Measurements from ENCODE around the gene FAM171A2. TPM values are rescaled to one million over a fixed set of nuclear protein-coding genes. Genes with fewer than 3 reads are reported as not detected.
A peak's percentile ranks its signal among the peaks of the same experiment; 100 is the strongest.

FAM171A2 gene
- total RNA-seq, 1 donor from 2014 or later, result 20.6 TPM

DNA sequence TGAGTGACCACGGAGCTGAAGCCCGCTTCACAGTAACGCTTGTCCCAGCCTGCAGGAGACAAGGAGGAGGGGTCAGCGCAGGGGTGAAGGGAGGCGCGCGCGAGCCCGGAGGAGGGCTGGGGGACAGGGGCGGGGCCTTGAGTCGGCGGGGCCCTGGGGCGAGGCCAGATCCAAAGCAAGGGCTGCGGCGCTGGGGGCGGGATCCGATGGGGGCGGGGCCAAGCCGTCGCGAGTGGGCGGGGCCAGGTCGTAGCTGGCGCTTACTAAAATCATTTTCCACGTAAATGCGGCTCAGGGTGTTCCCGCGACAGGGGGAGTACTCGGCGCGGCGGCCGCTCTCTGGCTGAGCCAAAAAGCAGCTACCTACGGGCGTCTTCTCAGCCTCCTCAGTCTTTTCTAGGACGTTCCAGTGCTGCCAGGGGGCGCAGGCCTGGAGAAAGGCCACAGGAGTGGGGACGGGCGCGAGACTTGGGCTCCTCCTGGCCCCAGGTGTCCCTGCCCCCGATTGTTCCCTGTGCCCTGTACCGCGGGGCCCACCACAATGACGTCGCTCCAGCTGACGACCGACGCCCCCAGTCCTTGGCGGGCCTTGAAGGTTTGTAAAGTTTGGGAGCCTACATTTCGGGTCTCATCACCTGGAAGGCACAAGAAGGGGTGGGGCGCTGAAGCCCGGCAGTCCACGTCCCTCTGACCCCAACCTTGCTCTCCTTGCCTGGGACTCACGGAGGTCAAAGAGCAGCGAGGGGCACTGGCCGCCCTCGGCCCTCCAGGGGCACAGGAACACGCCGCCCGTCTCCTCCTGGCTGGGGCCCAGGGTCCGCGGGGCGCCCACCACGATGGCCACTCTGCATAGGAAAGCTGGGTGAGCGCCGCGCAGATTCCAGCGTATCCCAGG lies 21.9 kb upstream of the FAM171A2 start:
- no peaks in the 10 kb centered on the region for H3K27me3 Mint-ChIP-seq (ENCODE audit: low read depth)
- H3K9me3 Mint-ChIP-seq (ENCODE audit: low read depth), result no peaks in the 10 kb centered on the region
- H3K36me3 Mint-ChIP-seq (ENCODE audit: low read depth), result peaks cover 1% of the 10 kb centered on the region
- TF ChIP-seq, protein P1, sequence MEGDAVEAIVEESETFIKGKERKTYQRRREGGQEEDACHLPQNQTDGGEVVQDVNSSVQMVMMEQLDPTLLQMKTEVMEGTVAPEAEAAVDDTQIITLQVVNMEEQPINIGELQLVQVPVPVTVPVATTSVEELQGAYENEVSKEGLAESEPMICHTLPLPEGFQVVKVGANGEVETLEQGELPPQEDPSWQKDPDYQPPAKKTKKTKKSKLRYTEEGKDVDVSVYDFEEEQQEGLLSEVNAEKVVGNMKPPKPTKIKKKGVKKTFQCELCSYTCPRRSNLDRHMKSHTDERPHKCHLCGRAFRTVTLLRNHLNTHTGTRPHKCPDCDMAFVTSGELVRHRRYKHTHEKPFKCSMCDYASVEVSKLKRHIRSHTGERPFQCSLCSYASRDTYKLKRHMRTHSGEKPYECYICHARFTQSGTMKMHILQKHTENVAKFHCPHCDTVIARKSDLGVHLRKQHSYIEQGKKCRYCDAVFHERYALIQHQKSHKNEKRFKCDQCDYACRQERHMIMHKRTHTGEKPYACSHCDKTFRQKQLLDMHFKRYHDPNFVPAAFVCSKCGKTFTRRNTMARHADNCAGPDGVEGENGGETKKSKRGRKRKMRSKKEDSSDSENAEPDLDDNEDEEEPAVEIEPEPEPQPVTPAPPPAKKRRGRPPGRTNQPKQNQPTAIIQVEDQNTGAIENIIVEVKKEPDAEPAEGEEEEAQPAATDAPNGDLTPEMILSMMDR (IDR thresholded peaks at IDR 0.05), result peak; percentile 72
- DNase-seq (ENCODE audit: low spot score), result peak; percentile 86
- H3K4me3 Mint-ChIP-seq (ENCODE audit: unreplicated experiment), result peak overlapping the region; percentile 74
- peaks cover 10% of the 10 kb centered on the region for H3K4me1 Mint-ChIP-seq (ENCODE audit: low read depth)
- H3K27ac Mint-ChIP-seq (ENCODE audit: unreplicated experiment), result no peak overlapping the region

DNA sequence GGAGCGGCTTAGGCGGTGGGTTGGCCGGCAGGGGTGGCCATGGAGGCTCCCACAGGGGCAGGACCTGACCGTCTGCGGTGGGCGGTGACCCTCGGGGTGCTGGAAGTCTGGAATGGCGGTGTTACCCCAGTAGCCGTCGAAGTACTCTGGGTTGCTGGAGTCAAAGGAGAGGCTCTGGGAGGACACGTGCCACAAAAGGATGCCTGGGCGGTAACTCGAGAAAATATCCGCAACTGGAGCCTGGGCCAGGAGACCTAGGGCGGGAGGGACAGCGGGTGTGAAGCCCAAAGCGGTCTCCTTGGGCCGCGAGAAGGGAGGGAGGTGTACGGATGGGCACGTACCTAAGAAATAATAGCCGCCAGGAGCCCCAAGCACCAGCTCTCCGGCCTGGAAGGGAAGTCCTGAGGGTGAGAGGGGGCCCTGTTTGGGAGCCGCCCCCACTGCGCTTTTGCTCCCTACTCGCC lies 21.2 kb upstream of the FAM171A2 start:
- Mint-ChIP-seq H3K9me3 (ENCODE audit: low read depth) (no peaks in the 10 kb centered on the region), H3K4me3 (ENCODE audit: unreplicated experiment) (peak overlapping the region; percentile 74), H3K4me1 (ENCODE audit: low read depth) (peaks cover 10% of the 10 kb centered on the region), H3K36me3 (ENCODE audit: low read depth) (peaks cover 1% of the 10 kb centered on the region), H3K27ac (ENCODE audit: unreplicated experiment) (no peak overlapping the region), H3K27me3 (ENCODE audit: low read depth) (no peaks in the 10 kb centered on the region)
- peak; percentile 80 for DNase-seq (ENCODE audit: low spot score)
- TF ChIP-seq, protein P1 (IDR thresholded peaks at IDR 0.05), result no peak

DNA sequence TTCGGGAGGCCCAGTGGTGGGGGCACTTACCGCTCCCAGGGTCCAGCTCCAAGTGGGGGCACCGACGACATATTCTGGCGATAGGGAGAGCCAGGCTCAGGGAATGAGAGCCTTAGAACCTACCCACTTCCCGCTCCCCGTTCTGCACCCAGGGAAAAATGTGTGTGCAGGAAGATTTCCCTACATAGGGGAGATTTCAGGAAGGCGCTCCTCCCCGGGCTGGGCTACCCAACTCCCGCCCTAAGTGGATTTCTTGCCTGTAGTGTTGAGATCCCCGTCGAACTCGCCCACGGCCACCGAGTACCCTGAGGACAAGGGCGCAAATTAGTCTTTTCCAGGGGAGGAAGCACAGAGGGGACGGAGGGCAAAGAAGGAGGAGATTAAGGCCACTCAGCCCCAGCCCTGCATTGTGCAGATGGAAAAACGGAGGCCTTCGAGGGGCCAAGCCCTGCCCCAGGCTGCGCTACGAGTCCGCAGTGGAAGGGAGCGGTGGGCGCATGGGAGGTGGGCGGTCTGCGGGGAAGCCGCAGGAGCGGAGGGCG lies 20.7 kb upstream of the FAM171A2 start:
- peak overlapping the region; percentile 74 for H3K4me3 Mint-ChIP-seq (ENCODE audit: unreplicated experiment)
- no peaks in the 10 kb centered on the region for H3K27me3 Mint-ChIP-seq (ENCODE audit: low read depth)
- no peaks in the 10 kb centered on the region for H3K9me3 Mint-ChIP-seq (ENCODE audit: low read depth)
- peaks cover under 1% of the 10 kb centered on the region for H3K36me3 Mint-ChIP-seq (ENCODE audit: low read depth)
- TF ChIP-seq, protein P1 (IDR thresholded peaks at IDR 0.05), result no peak
- DNase-seq (ENCODE audit: low spot score), result peak; percentile 47
- no peak overlapping the region for H3K27ac Mint-ChIP-seq (ENCODE audit: unreplicated experiment)
- peaks cover 10% of the 10 kb centered on the region for H3K4me1 Mint-ChIP-seq (ENCODE audit: low read depth)

DNA sequence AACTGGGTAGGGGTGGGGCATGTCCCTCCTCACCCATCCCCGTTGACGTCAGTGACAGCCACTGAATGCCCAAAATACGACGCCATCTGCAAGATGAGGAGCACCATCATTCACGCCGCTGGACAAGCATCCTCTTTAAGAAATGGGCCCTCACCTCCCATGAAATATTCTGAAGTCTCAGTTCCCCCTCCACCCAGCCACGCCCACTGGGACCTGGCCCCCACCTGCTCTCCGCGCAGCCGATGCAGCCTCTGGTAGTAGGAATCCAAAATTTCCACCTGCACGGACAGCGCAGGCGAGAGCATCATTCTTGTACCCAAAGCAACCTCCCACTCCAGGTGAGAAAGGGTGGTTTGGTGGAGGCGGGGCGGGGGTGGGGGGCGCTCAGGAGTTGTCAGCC lies 20.2 kb upstream of the FAM171A2 start:
- Mint-ChIP-seq H3K36me3 (ENCODE audit: low read depth) (no peaks in the 10 kb centered on the region), H3K27me3 (ENCODE audit: low read depth) (no peaks in the 10 kb centered on the region), H3K4me1 (ENCODE audit: low read depth) (peaks cover 10% of the 10 kb centered on the region), H3K9me3 (ENCODE audit: low read depth) (no peaks in the 10 kb centered on the region), H3K27ac (ENCODE audit: unreplicated experiment) (no peak overlapping the region), H3K4me3 (ENCODE audit: unreplicated experiment) (no peak overlapping the region)
- DNase-seq (ENCODE audit: low spot score), result peak; percentile 48
- TF ChIP-seq, protein P1 (IDR thresholded peaks at IDR 0.05), result no peak

DNA sequence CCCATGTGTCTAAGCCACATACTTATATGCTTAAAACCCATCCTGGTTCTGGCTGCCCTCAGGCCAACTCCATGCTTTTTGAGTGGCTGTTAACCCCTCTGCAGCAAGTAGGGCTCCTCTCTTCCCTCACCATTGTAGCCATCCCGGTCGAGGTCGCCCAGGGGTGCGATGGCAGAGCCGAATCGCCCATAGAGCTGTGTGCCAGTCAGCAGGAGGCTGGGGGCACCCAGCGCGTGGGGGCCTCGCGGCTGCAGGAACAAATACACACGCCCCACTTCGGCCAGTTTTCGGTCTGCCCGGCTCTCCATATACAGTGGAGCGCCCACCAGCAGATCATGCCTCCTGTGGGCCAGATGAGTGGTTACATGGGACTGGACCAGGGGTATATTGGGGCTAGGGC lies 19.7 kb upstream of the FAM171A2 start:
- Mint-ChIP-seq H3K4me1 (ENCODE audit: low read depth) (peaks cover 10% of the 10 kb centered on the region), H3K36me3 (ENCODE audit: low read depth) (no peaks in the 10 kb centered on the region), H3K27ac (ENCODE audit: unreplicated experiment) (no peak overlapping the region), H3K9me3 (ENCODE audit: low read depth) (no peaks in the 10 kb centered on the region), H3K27me3 (ENCODE audit: low read depth) (peaks cover 2% of the 10 kb centered on the region), H3K4me3 (ENCODE audit: unreplicated experiment) (no peak overlapping the region)
- TF ChIP-seq, protein P1 (IDR thresholded peaks at IDR 0.05), result no peak
- peak; percentile 85 for DNase-seq (ENCODE audit: low spot score)
